Adrenal gland (tissue), 5 donors: Measurements from ENCODE around the gene KASH5.

ENCODE experiments used
- POLR2A ChIP-seq, 2 donors: fragments of 450-650 bp; IDR thresholded peaks; one replicate each; pipeline ENCODE4 v1.6.1; 2017; ENCODE audit warnings: antibody characterized with exemption in 2 of 2, mild to moderate bottlenecking in 2 of 2, moderate library complexity in 1 of 2
- TF ChIP-seq, protein P1 (sequence below), 6 experiments: fragments of 450-650 bp in 4 of 6; fragments of 200-600 bp in 2 of 6; sonication (generic) in 1 of 6; IDR thresholded peaks; 1 replicate in 5 of 6; 2 replicates in 1 of 6; pipeline versions ENCODE4 v1.5.1 to v1.8.0; 2016 to 2021; ENCODE audit warnings: antibody characterized with exemption in 6 of 6, mild to moderate bottlenecking in 2 of 6, moderate library complexity in 1 of 6
- donor health status: DM: no; HTN: no; CAD: no.

DNA sequence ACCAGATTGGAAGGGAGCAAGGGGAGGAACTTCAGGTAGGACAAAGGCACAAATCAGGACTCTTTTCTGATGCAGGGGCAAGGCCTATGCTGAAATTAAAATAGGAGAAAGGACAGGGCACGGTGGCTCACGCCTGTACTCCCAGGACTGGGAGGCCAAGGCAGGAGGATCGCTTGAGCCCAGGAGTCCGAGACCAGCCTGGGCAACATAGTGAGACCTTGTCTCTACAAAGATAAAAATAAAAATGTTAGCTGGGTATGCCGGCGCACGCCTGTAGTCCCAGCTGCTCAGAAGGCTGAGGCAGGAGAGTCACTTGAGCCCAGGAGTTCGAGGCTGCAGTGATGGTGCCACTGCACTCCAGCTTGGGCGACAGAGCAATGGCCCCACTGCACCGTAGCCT lies 47.6 kb downstream of the KASH5 start:
- TF ChIP-seq, protein P1, sequence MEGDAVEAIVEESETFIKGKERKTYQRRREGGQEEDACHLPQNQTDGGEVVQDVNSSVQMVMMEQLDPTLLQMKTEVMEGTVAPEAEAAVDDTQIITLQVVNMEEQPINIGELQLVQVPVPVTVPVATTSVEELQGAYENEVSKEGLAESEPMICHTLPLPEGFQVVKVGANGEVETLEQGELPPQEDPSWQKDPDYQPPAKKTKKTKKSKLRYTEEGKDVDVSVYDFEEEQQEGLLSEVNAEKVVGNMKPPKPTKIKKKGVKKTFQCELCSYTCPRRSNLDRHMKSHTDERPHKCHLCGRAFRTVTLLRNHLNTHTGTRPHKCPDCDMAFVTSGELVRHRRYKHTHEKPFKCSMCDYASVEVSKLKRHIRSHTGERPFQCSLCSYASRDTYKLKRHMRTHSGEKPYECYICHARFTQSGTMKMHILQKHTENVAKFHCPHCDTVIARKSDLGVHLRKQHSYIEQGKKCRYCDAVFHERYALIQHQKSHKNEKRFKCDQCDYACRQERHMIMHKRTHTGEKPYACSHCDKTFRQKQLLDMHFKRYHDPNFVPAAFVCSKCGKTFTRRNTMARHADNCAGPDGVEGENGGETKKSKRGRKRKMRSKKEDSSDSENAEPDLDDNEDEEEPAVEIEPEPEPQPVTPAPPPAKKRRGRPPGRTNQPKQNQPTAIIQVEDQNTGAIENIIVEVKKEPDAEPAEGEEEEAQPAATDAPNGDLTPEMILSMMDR (IDR thresholded peaks at IDR 0.05), result no peak
- no peak for TF ChIP-seq POLR2A (IDR thresholded peaks at IDR 0.05)
